DND-41 (cell line): ENCODE measurements around the gene PROSER3.

Source experiments
- ATAC-seq: fragments of 200-7000 bp; cut with Tn5 transposase; 3 replicates; pipeline ENCODE4 v1.9.1; 2021; ENCODE audit warnings: low read depth; ENCODE audit not compliant: insufficient read depth
- DNase-seq: peaks from one replicate; pipeline ENCODE4 v3.0.0-alpha.2; 2020
- H2AFZ ChIP-seq: 2 replicates; pipeline ENCODE4 v1.6.0; 2012; ENCODE audit warnings: low read depth, low read length
- H3K27ac ChIP-seq: 2 replicates; pipeline ENCODE4 v1.5.1; 2012; ENCODE audit warnings: low read length, inconsistent platforms
- H3K27me3 ChIP-seq: fragments of 200-600 bp; sonication (generic); 2 replicates; pipeline ENCODE4 v1.6.0; 2012; ENCODE audit warnings: low read length, mild to moderate bottlenecking, inconsistent platforms; ENCODE audit not compliant: insufficient read depth, poor library complexity
- H3K36me3 ChIP-seq: 2 replicates; pipeline ENCODE4 v1.5.1; 2012; ENCODE audit warnings: low read length, inconsistent platforms; ENCODE audit not compliant: insufficient read depth
- H3K4me1 ChIP-seq: 2 replicates; pipeline ENCODE4 v1.5.1; 2012; ENCODE audit warnings: mild to moderate bottlenecking, low read length; ENCODE audit not compliant: insufficient read depth
- H3K4me2 ChIP-seq: 2 replicates; pipeline ENCODE4 v1.6.0; 2012; ENCODE audit warnings: mild to moderate bottlenecking, moderate library complexity, low read length, inconsistent platforms; ENCODE audit not compliant: insufficient read depth
- H3K4me3 ChIP-seq, 2 experiments: fragments of 200-600 bp in 1 of 2; shearing (Covaris generic) in 1 of 2; 2 replicates each; pipeline ENCODE4 v1.5.1; 2012 to 2016; ENCODE audit warnings: inconsistent platforms in 2 of 2, low read length in 2 of 2, mild to moderate bottlenecking in 2 of 2, low read depth in 1 of 2, moderate library complexity in 1 of 2
- H3K79me2 ChIP-seq: 2 replicates; pipeline ENCODE4 v1.6.0; 2012; ENCODE audit warnings: low read length, inconsistent platforms; ENCODE audit not compliant: insufficient read depth
- H3K9ac ChIP-seq: 2 replicates; pipeline ENCODE4 v1.6.0; 2012; ENCODE audit warnings: low read depth, mild to moderate bottlenecking, inconsistent platforms, low read length, moderate library complexity
- H3K9me3 ChIP-seq: 2 replicates; pipeline ENCODE4 v1.5.1; 2012; ENCODE audit warnings: low read length, moderate library complexity, mild to moderate bottlenecking, inconsistent platforms; ENCODE audit not compliant: insufficient read depth, severe bottlenecking
- H4K20me1 ChIP-seq: 2 replicates; pipeline ENCODE4 v1.6.0; 2012; ENCODE audit warnings: low read length; ENCODE audit not compliant: insufficient read depth
- CTCF ChIP-seq: IDR thresholded peaks from 2 replicates; pipeline ENCODE4 v1.5.1; 2012; ENCODE audit warnings: borderline replicate concordance, low read length, moderate library complexity, mild to moderate bottlenecking; ENCODE audit not compliant: poor library complexity, severe bottlenecking; ENCODE audit errors: extremely low read depth
- EZH2 ChIP-seq: IDR thresholded peaks from 3 replicates; pipeline ENCODE4 v1.6.1; 2012; ENCODE audit warnings: borderline replicate concordance, low read depth, mild to moderate bottlenecking, moderate library complexity, low read length, inconsistent platforms; ENCODE audit not compliant: severe bottlenecking

PROSER3 gene

GRCh38 chr19:35807633-35808032 lies 49.7 kb downstream of the PROSER3 start:
- no peak overlapping the region for H2AFZ ChIP-seq
- no peaks in the 10 kb centered on the region for H3K9me3 ChIP-seq
- no peaks in the 10 kb centered on the region for H3K36me3 ChIP-seq
- no peak overlapping the region for H3K4me3 ChIP-seq
- H4K20me1 ChIP-seq, result no peaks in the 10 kb centered on the region
- H3K27me3 ChIP-seq, result no peaks in the 10 kb centered on the region
- no peak overlapping the region for H3K4me2 ChIP-seq
- ATAC-seq, result no peak
- TF ChIP-seq CTCF, result no peak
- no peak for TF ChIP-seq EZH2
- no peaks in the 10 kb centered on the region for H3K4me1 ChIP-seq
- H3K27ac ChIP-seq, result no peak overlapping the region
- no peaks in the 10 kb centered on the region for H3K79me2 ChIP-seq
- DNase-seq, result no peak
- no peak overlapping the region for H3K9ac ChIP-seq

- no peaks in the 10 kb centered on the region for H3K79me2 ChIP-seq
- TF ChIP-seq CTCF, result no peak
- TF ChIP-seq EZH2, result no peak
- no peaks in the 10 kb centered on the region for H3K4me1 ChIP-seq
- no peak for DNase-seq
- H3K36me3 ChIP-seq, result no peaks in the 10 kb centered on the region
- H3K9me3 ChIP-seq, result no peaks in the 10 kb centered on the region
- H3K4me3 ChIP-seq, result no peak overlapping the region
- H3K27me3 ChIP-seq, result no peaks in the 10 kb centered on the region
- H4K20me1 ChIP-seq, result no peaks in the 10 kb centered on the region
- H3K27ac ChIP-seq, result no peak overlapping the region
- H2AFZ ChIP-seq, result no peak overlapping the region
- H3K9ac ChIP-seq, result no peak overlapping the region
- no peak overlapping the region for H3K4me2 ChIP-seq
- ATAC-seq, result no peak
These were observed 53.6 kb downstream of the PROSER3 start for GRCh38 chr19:35811317-35812219.

- no peak within 1 kb of the TSS for H3K9ac ChIP-seq
- no peak within 1 kb of the TSS for H3K4me3 ChIP-seq
- H3K4me2 ChIP-seq, result no peak within 1 kb of the TSS
- H3K9me3 ChIP-seq, result no peaks in the 10 kb centered on the region
- no peak within 1 kb of the TSS for H2AFZ ChIP-seq
- TF ChIP-seq CTCF (no peak), EZH2 (no peak)
- H3K36me3 ChIP-seq, result no peaks in the 10 kb centered on the region
- DNase-seq (no peak), ATAC-seq (no peak)
- no peaks in the 10 kb centered on the region for H3K79me2 ChIP-seq
- H4K20me1 ChIP-seq, result no peaks in the 10 kb centered on the region
- H3K4me1 ChIP-seq, result no peaks in the 10 kb centered on the region
- H3K27me3 ChIP-seq, result no peaks in the 10 kb centered on the region
- H3K27ac ChIP-seq, result no peak within 1 kb of the TSS
These were observed 54.5 kb downstream of the PROSER3 start, which contains the start of gene PRODH2 for GRCh38 chr19:35812220-35813042. Gene PRODH2, minus strand, starts transcription at chr19:35812845. Its CDS starts 40 bp downstream, at chr19:35812805.
